Small intestine (tissue), 7 donors: ENCODE results near the gene FBP2. TPM values are rescaled to one million over a fixed set of nuclear protein-coding genes. Genes with fewer than 3 reads are reported as not detected.
A peak's percentile ranks its signal among the peaks of the same experiment; 100 is the strongest.

Experiments
- DNase-seq, 2 donors: peaks; one replicate each; pipeline versions ENCODE4 v3.0.0 to v3.0.0-alpha.2; 2013
- FAIRE-seq: peaks from 2 replicates; lab custom pipeline; 2012; peaks lifted over from hg19 to GRCh38; lab: Jason Lieb, UNC
- H3K27ac ChIP-seq, 3 donors: one replicate each; pipeline ENCODE4 v1.5.1; 2013; ENCODE audit warnings: low read length in 2 of 3, mild to moderate bottlenecking in 2 of 3, control low read depth in 1 of 3, inconsistent platforms in 1 of 3, low read depth in 1 of 3, moderate library complexity in 1 of 3
- H3K27me3 ChIP-seq, 3 donors: one replicate each; pipeline ENCODE4 v1.6.1; 2013; ENCODE audit warnings: low read length in 3 of 3, inconsistent platforms in 1 of 3; ENCODE audit not compliant: control insufficient read depth in 3 of 3, insufficient read depth in 3 of 3
- H3K36me3 ChIP-seq, 3 donors: one replicate each; pipeline ENCODE4 v1.6.1; 2013; ENCODE audit warnings: low read length in 3 of 3, inconsistent platforms in 1 of 3, low read depth in 1 of 3, mild to moderate bottlenecking in 1 of 3, moderate library complexity in 1 of 3; ENCODE audit not compliant: control insufficient read depth in 3 of 3, insufficient read depth in 2 of 3
- H3K4me1 ChIP-seq, 3 donors: one replicate each; pipeline ENCODE4 v1.6.1; 2013; ENCODE audit warnings: low read length in 2 of 3, inconsistent platforms in 1 of 3, low read depth in 1 of 3, mild to moderate bottlenecking in 1 of 3, moderate library complexity in 1 of 3; ENCODE audit not compliant: control insufficient read depth in 3 of 3, insufficient read depth in 2 of 3
- H3K4me3 ChIP-seq, 3 donors: one replicate each; pipeline ENCODE4 v1.5.1; 2013; ENCODE audit warnings: low read length in 3 of 3, control low read depth in 1 of 3, inconsistent platforms in 1 of 3, low read depth in 1 of 3, mild to moderate bottlenecking in 1 of 3, moderate library complexity in 1 of 3
- H3K9me3 ChIP-seq, 2 donors: one replicate each; pipeline ENCODE4 v1.6.1; 2013; ENCODE audit warnings: low read depth in 1 of 2, low read length in 1 of 2; ENCODE audit not compliant: control insufficient read depth in 2 of 2, insufficient read depth in 1 of 2
- WGBS, 3 donors: extraction: QIAGEN DNeasy Blood & Tissue Kit; methylation state at CpG; one replicate each; pipeline ENCODE4 v1.1.7; 2013; 5-methylcytosine and 5-hydroxymethylcytosine counted together
- polyA plus RNA-seq, 4 donors: library from polyadenylated mRNA; stranded (reverse) in 3 of 4; unstranded in 1 of 4; fragments of 200-250 nt in 3 of 4; fragments of 120-200 nt in 1 of 4; gene quantifications; one replicate each; pipeline versions ENCODE4 v1.2.1 to v1.2.3, GENCODE V29; 2013
- donor health status: healthy with polysubstance abuse.
- donor health status: control.
- donor health status: control.
- donor health status: Bipolar disorder and iron deficiency.
- donor health status: healthy.

The FBP2 gene
- polyA plus RNA-seq, 4 donors: 0.24 to 1.9 (median 1.1) TPM; not detected in 1

- no peak overlapping the region for H3K4me3 ChIP-seq
- H3K36me3 ChIP-seq: peaks cover 0 to 24% (median 0%) of the 10 kb centered on the region in 3 donors
- DNase-seq (peak; percentile 83 to 92), FAIRE-seq (no peak)
- peak overlapping the region in 2 of 3 donors; percentile 55 to 67 for H3K27ac ChIP-seq
- no peaks in the 10 kb centered on the region for H3K9me3 ChIP-seq
- H3K27me3 ChIP-seq: no peaks in the 10 kb centered on the region
- H3K4me1 ChIP-seq: peaks cover 6 to 35% (median 7%) of the 10 kb centered on the region in 3 donors
- 9 to 51% (median 31%) methylated on average over 8 of the region's 8 CpGs for WGBS, 3 donors
Observed at GRCh38 chr9:94631599-94631998, 38.0 kb upstream of the FBP2 start.

- H3K4me1 ChIP-seq: peaks cover 6 to 35% (median 7%) of the 10 kb centered on the region in 3 donors
- peak overlapping the region in 2 of 3 donors; percentile 14 to 64 for H3K27ac ChIP-seq
- H3K4me3 ChIP-seq: no peak overlapping the region
- H3K36me3 ChIP-seq: peaks cover 0 to 29% (median 0%) of the 10 kb centered on the region in 3 donors
- no peaks in the 10 kb centered on the region for H3K9me3 ChIP-seq
- DNase-seq: peak; percentile 47 to 66
- WGBS, 3 donors: 39 to 66% (median 40%) methylated on average over 5 of the region's 5 CpGs
- H3K27me3 ChIP-seq: no peaks in the 10 kb centered on the region
- FAIRE-seq: no peak
Observed at GRCh38 chr9:94630833-94631232, 37.2 kb upstream of the FBP2 start.

- Histone ChIP-seq H3K9me3 (no peaks in the 10 kb centered on the region), H3K36me3 (peaks cover 0 to 34% (median 0%) of the 10 kb centered on the region in 3 donors), H3K27me3 (no peaks in the 10 kb centered on the region), H3K27ac (peak overlapping the region in 1 of 3 donors; percentile 64), H3K4me1 (peaks cover 6 to 35% (median 7%) of the 10 kb centered on the region in 3 donors), H3K4me3 (no peak overlapping the region)
- no peak for FAIRE-seq
- DNase-seq: no peak
- 40 to 76% (median 52%) methylated on average over 3 of the region's 3 CpGs for WGBS, 3 donors
Observed at GRCh38 chr9:94630281-94630680, 36.7 kb upstream of the FBP2 start.

GRCh38 chr9:94627287-94627686 is 33.7 kb upstream of the FBP2 start:
- FAIRE-seq: no peak
- Histone ChIP-seq H3K4me1 (peaks cover 6 to 29% (median 7%) of the 10 kb centered on the region in 3 donors), H3K27me3 (no peaks in the 10 kb centered on the region), H3K36me3 (peaks cover 0 to 50% (median 0%) of the 10 kb centered on the region in 3 donors), H3K27ac (no peak overlapping the region), H3K4me3 (no peak overlapping the region), H3K9me3 (no peaks in the 10 kb centered on the region)
- WGBS, 3 donors: 85 to 91% (median 89%) methylated on average over 6 of the region's 6 CpGs
- DNase-seq: no peak

- Histone ChIP-seq H3K9me3 (no peaks in the 10 kb centered on the region), H3K27ac (no peak overlapping the region), H3K4me1 (peaks cover 4 to 17% (median 6%) of the 10 kb centered on the region in 3 donors), H3K36me3 (peaks cover 0 to 57% (median 0%) of the 10 kb centered on the region in 3 donors), H3K4me3 (no peak overlapping the region), H3K27me3 (no peaks in the 10 kb centered on the region)
- 73 to 84% (median 74%) methylated on average over 12 of the region's 12 CpGs for WGBS, 3 donors
- no peak for DNase-seq
- no peak for FAIRE-seq
Observed at GRCh38 chr9:94625835-94626234, 32.2 kb upstream of the FBP2 start.

- Histone ChIP-seq H3K4me1 (peaks cover 0 to 6% (median 0%) of the 10 kb centered on the region in 3 donors), H3K9me3 (no peaks in the 10 kb centered on the region), H3K27me3 (no peaks in the 10 kb centered on the region), H3K4me3 (no peak overlapping the region), H3K27ac (no peak overlapping the region), H3K36me3 (peaks cover 0 to 57% (median 2%) of the 10 kb centered on the region in 3 donors)
- DNase-seq (no peak), FAIRE-seq (no peak)
- WGBS, 3 donors: 67 to 83% (median 81%) methylated on average over 4 of the region's 4 CpGs
Observed at GRCh38 chr9:94624629-94625028, 31.0 kb upstream of the FBP2 start.

GRCh38 chr9:94623253-94623652 is 29.6 kb upstream of the FBP2 start:
- peak; percentile 67 to 68 for DNase-seq
- H3K9me3 ChIP-seq: no peaks in the 10 kb centered on the region
- peaks cover 0 to 52% (median 5%) of the 10 kb centered on the region in 3 donors for H3K36me3 ChIP-seq
- no peaks in the 10 kb centered on the region for H3K27me3 ChIP-seq
- FAIRE-seq: no peak
- 31 to 59% (median 50%) methylated on average over 9 of the region's 9 CpGs for WGBS, 3 donors
- no peak overlapping the region for H3K27ac ChIP-seq
- H3K4me1 ChIP-seq: no peaks in the 10 kb centered on the region
- H3K4me3 ChIP-seq: no peak overlapping the region

GRCh38 chr9:94622087-94622800 is 28.6 kb upstream of the FBP2 start:
- no peaks in the 10 kb centered on the region for H3K27me3 ChIP-seq
- FAIRE-seq: no peak
- no peaks in the 10 kb centered on the region for H3K4me1 ChIP-seq
- WGBS, 3 donors: 80 to 91% (median 85%) methylated on average over 19 of the region's 19 CpGs
- no peak overlapping the region for H3K27ac ChIP-seq
- H3K9me3 ChIP-seq: no peaks in the 10 kb centered on the region
- no peak for DNase-seq
- H3K4me3 ChIP-seq: no peak overlapping the region
- H3K36me3 ChIP-seq: peaks cover 0 to 48% (median 5%) of the 10 kb centered on the region in 3 donors
